Gastroesophageal sphincter (tissue), 3 donors: ENCODE data around the gene TRABD.

ENCODE experiments used
- EP300 ChIP-seq: sonication (generic); formaldehyde crosslinking; IDR thresholded peaks from one replicate; pipeline ENCODE4 v1.6.1; 2017; ENCODE audit warnings: antibody characterized with exemption, mild to moderate bottlenecking
- POLR2A ChIP-seq, 2 donors: fragments of 450-650 bp; IDR thresholded peaks; one replicate each; pipeline ENCODE4 v1.6.1; 2017; ENCODE audit warnings: antibody characterized with exemption in 2 of 2, mild to moderate bottlenecking in 2 of 2, moderate library complexity in 1 of 2
- POLR2AphosphoS5 ChIP-seq: sonication (generic); formaldehyde crosslinking; IDR thresholded peaks from one replicate; pipeline ENCODE4 v1.6.1; 2017; ENCODE audit warnings: antibody characterized with exemption
- TF ChIP-seq, protein P1 (sequence below), 4 experiments: fragments of 200-600 bp in 2 of 4; fragments of 450-650 bp in 2 of 4; sonication (generic) in 1 of 4; IDR thresholded peaks; one replicate each; pipeline ENCODE4 v1.5.1; 2017 to 2019; ENCODE audit warnings: antibody characterized with exemption in 4 of 4, mild to moderate bottlenecking in 2 of 4, moderate library complexity in 2 of 4

- TF ChIP-seq, protein P1, sequence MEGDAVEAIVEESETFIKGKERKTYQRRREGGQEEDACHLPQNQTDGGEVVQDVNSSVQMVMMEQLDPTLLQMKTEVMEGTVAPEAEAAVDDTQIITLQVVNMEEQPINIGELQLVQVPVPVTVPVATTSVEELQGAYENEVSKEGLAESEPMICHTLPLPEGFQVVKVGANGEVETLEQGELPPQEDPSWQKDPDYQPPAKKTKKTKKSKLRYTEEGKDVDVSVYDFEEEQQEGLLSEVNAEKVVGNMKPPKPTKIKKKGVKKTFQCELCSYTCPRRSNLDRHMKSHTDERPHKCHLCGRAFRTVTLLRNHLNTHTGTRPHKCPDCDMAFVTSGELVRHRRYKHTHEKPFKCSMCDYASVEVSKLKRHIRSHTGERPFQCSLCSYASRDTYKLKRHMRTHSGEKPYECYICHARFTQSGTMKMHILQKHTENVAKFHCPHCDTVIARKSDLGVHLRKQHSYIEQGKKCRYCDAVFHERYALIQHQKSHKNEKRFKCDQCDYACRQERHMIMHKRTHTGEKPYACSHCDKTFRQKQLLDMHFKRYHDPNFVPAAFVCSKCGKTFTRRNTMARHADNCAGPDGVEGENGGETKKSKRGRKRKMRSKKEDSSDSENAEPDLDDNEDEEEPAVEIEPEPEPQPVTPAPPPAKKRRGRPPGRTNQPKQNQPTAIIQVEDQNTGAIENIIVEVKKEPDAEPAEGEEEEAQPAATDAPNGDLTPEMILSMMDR (IDR thresholded peaks at IDR 0.05): no peak
- TF ChIP-seq POLR2A (IDR thresholded peaks at IDR 0.05): no peak
- TF ChIP-seq EP300: no peak
- TF ChIP-seq POLR2AphosphoS5: no peak
These were observed 1.5 kb upstream of the TRABD start for GRCh38 chr22:50184004-50184901.
